Liver (tissue), 9 donors: ENCODE data around the gene ETFA. TPM values are rescaled to one million over a fixed set of nuclear protein-coding genes. Genes with fewer than 3 reads are reported as not detected.

Experiments used
- DNase-seq: peaks from one replicate; pipeline ENCODE4 v3.0.0-alpha.2; 2017; ENCODE audit warnings: low spot score
- H3K27ac ChIP-seq, 2 donors: one replicate each; pipeline ENCODE4 v1.7.0; 2013; ENCODE audit warnings: inconsistent platforms in 2 of 2, low read length in 2 of 2, control low read depth in 1 of 2, low read depth in 1 of 2, mild to moderate bottlenecking in 1 of 2
- H3K27me3 ChIP-seq, 4 donors: one replicate each; pipeline versions ENCODE4 v1.6.1 to v1.7.0; 2013; ENCODE audit warnings: low read length in 3 of 4, inconsistent platforms in 1 of 4, mild to moderate bottlenecking in 1 of 4, moderate library complexity in 1 of 4; ENCODE audit not compliant: control insufficient read depth in 4 of 4, insufficient read depth in 4 of 4
- H3K36me3 ChIP-seq, 4 donors: one replicate each; pipeline versions ENCODE4 v1.6.1 to v1.7.0; 2013; ENCODE audit warnings: low read length in 3 of 4, mild to moderate bottlenecking in 3 of 4, low read depth in 1 of 4, moderate library complexity in 1 of 4; ENCODE audit not compliant: control insufficient read depth in 4 of 4, insufficient read depth in 3 of 4
- H3K4me1 ChIP-seq, 4 donors: one replicate each; pipeline versions ENCODE4 v1.6.1 to v1.7.0; 2013; ENCODE audit warnings: low read length in 3 of 4, mild to moderate bottlenecking in 3 of 4, moderate library complexity in 1 of 4; ENCODE audit not compliant: control insufficient read depth in 4 of 4, insufficient read depth in 4 of 4
- H3K4me3 ChIP-seq, 3 donors: one replicate each; pipeline versions ENCODE4 v1.6.1 to v1.7.0; 2013; ENCODE audit warnings: low read length in 3 of 3, control low read depth in 1 of 3, low read depth in 1 of 3, mild to moderate bottlenecking in 1 of 3
- H3K9ac ChIP-seq, 2 donors: one replicate each; pipeline ENCODE4 v1.7.0; 2013; ENCODE audit warnings: low read length in 2 of 2, mild to moderate bottlenecking in 2 of 2, moderate library complexity in 2 of 2, control low read depth in 1 of 2, low read depth in 1 of 2
- H3K9me3 ChIP-seq, 4 donors: one replicate each; pipeline versions ENCODE4 v1.6.1 to v1.7.0; 2013; ENCODE audit warnings: low read length in 3 of 4; ENCODE audit not compliant: control insufficient read depth in 4 of 4
- EGR1 ChIP-seq, 2 donors: IDR thresholded peaks; 2 replicates each; pipeline ENCODE4 v1.6.1; 2016 to 2018; ENCODE audit warnings: antibody characterized with exemption in 2 of 2, low read depth in 2 of 2
- FOXA1 ChIP-seq: IDR thresholded peaks from 2 replicates; pipeline ENCODE4 v1.6.1; 2016; ENCODE audit warnings: antibody characterized with exemption
- FOXA2 ChIP-seq: IDR thresholded peaks from 2 replicates; pipeline ENCODE4 v1.6.1; 2016; ENCODE audit warnings: antibody characterized with exemption
- GABPA ChIP-seq, 2 donors: IDR thresholded peaks in 1 of 2; conservative IDR thresholded peaks in 1 of 2; 2 replicates each; pipeline ENCODE4 v1.6.1; 2016; ENCODE audit warnings: antibody characterized with exemption in 2 of 2, mild to moderate bottlenecking in 1 of 2, moderate library complexity in 1 of 2
- HNF4A ChIP-seq, 2 donors: conservative IDR thresholded peaks; 2 replicates each; pipeline ENCODE4 v1.6.1; 2016; ENCODE audit warnings: antibody characterized with exemption in 2 of 2, mild to moderate bottlenecking in 2 of 2
- HNF4G ChIP-seq: IDR thresholded peaks from 2 replicates; pipeline ENCODE4 v1.6.1; 2016; ENCODE audit warnings: antibody characterized with exemption
- JUND ChIP-seq, 2 donors: IDR thresholded peaks; 2 replicates each; pipeline ENCODE4 v1.6.1; 2016; ENCODE audit warnings: antibody characterized with exemption in 2 of 2
- NR2F2 ChIP-seq: IDR thresholded peaks from 2 replicates; pipeline ENCODE4 v1.6.1; 2016; ENCODE audit warnings: antibody characterized with exemption
- RAD21 ChIP-seq, 2 donors: IDR thresholded peaks; 2 replicates each; pipeline ENCODE4 v1.6.1; 2016; ENCODE audit warnings: antibody characterized with exemption in 2 of 2, mild to moderate bottlenecking in 2 of 2
- RXRA ChIP-seq, 2 donors: IDR thresholded peaks; 2 replicates each; pipeline ENCODE4 v1.6.1; 2017 to 2018; ENCODE audit warnings: antibody characterized with exemption in 2 of 2, mild to moderate bottlenecking in 1 of 2
- SP1 ChIP-seq: IDR thresholded peaks from 2 replicates; pipeline ENCODE4 v1.6.1; 2018; ENCODE audit warnings: antibody characterized with exemption, mild to moderate bottlenecking
- TAF1 ChIP-seq: conservative IDR thresholded peaks from 2 replicates; pipeline ENCODE4 v1.6.1; 2016; ENCODE audit warnings: antibody characterized with exemption, mild to moderate bottlenecking
- YY1 ChIP-seq: IDR thresholded peaks from 2 replicates; pipeline ENCODE4 v1.6.1; 2016; ENCODE audit warnings: antibody characterized with exemption, mild to moderate bottlenecking
- WGBS: extraction: QIAGEN DNeasy Blood & Tissue Kit; methylation state at CpG from one replicate; pipeline ENCODE4 v1.1.7; 2013; 5-methylcytosine and 5-hydroxymethylcytosine counted together
- polyA plus RNA-seq, 2 donors: library from polyadenylated mRNA; stranded (reverse) in 1 of 2; unstranded in 1 of 2; fragments of 200-250 nt in 1 of 2; fragments of >200 nt in 1 of 2; fragmentation: Nextera tagmentation in 1 of 2; extraction: Ambion mirVana in 1 of 2; gene quantifications; one replicate each; pipeline versions ENCODE4 v1.2.1 to v1.2.3, GENCODE V29; 2013 to 2015
- total RNA-seq, 2 donors: library from RNA; depleted of rRNA; stranded (reverse); fragments of >200 nt; gene quantifications; one replicate each; pipeline ENCODE4 v1.2.3, GENCODE V29; 2014
- TF ChIP-seq, protein P1 (sequence below): fragments of 150-350 bp; IDR thresholded peaks from 2 replicates; pipeline ENCODE4 v1.5.1; 2017; ENCODE audit warnings: improper control_type of control experiment, low read depth, low read length; ENCODE audit not compliant: missing input control
- TF ChIP-seq, protein P2 (sequence below): IDR thresholded peaks from 2 replicates; pipeline ENCODE4 v1.6.1; 2016; ENCODE audit warnings: antibody characterized with exemption
- TF ChIP-seq, protein P3 (sequence below): IDR thresholded peaks from 2 replicates; pipeline ENCODE4 v1.6.1; 2016; ENCODE audit warnings: antibody characterized with exemption
- TF ChIP-seq, protein P4 (sequence below): IDR thresholded peaks from 2 replicates; pipeline ENCODE4 v1.6.1; 2016; ENCODE audit warnings: antibody characterized with exemption, mild to moderate bottlenecking
- TF ChIP-seq, protein P5 (sequence below): IDR thresholded peaks from 2 replicates; pipeline ENCODE4 v1.6.1; 2016; ENCODE audit warnings: antibody characterized with exemption
- donor health status: healthy.
- donor health status: healthy.
- donor health status: healthy.
- donor health status: healthy.
- donor health status: healthy.

Gene ETFA
- total and polyA plus RNA-seq, 4 donors: 92.6 to 342 (median 289) TPM

DNA sequence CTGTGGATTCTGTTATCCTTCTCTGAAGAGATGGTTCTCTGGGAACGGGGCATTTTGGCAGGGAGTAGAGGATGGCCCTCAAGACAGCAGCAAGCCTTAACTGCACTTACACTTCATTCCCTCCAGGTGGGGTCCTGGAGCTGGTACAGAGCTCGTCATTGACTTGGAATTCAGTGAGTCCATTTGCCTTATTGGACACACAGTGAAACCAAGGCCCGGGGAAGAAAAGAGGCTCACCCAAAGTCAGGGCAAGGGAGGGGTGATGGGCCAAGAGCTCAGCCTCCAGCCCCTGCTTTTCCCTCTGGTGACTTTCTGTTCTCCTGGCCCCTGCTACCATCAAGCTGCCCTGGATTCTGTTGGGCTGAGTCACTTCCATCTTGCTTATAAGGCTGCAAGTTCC is 125.6 kb downstream of the ETFA start:
- Histone ChIP-seq H3K9ac (no peak overlapping the region), H3K36me3 (no peaks in the 10 kb centered on the region), H3K4me3 (no peak overlapping the region), H3K4me1 (peaks cover 0 to 3% (median 2%) of the 10 kb centered on the region in 4 donors), H3K27ac (no peak overlapping the region), H3K9me3 (no peaks in the 10 kb centered on the region), H3K27me3 (no peaks in the 10 kb centered on the region)
- TF ChIP-seq RAD21 (IDR thresholded peaks at IDR 0.05) (peak; percentile 36 to 66), FOXA2 (no peak)
- TF ChIP-seq, protein P1, sequence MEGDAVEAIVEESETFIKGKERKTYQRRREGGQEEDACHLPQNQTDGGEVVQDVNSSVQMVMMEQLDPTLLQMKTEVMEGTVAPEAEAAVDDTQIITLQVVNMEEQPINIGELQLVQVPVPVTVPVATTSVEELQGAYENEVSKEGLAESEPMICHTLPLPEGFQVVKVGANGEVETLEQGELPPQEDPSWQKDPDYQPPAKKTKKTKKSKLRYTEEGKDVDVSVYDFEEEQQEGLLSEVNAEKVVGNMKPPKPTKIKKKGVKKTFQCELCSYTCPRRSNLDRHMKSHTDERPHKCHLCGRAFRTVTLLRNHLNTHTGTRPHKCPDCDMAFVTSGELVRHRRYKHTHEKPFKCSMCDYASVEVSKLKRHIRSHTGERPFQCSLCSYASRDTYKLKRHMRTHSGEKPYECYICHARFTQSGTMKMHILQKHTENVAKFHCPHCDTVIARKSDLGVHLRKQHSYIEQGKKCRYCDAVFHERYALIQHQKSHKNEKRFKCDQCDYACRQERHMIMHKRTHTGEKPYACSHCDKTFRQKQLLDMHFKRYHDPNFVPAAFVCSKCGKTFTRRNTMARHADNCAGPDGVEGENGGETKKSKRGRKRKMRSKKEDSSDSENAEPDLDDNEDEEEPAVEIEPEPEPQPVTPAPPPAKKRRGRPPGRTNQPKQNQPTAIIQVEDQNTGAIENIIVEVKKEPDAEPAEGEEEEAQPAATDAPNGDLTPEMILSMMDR: peak; percentile 35
- WGBS: 54% methylated on average over 3 of the region's 3 CpGs
- no peak for DNase-seq

DNA sequence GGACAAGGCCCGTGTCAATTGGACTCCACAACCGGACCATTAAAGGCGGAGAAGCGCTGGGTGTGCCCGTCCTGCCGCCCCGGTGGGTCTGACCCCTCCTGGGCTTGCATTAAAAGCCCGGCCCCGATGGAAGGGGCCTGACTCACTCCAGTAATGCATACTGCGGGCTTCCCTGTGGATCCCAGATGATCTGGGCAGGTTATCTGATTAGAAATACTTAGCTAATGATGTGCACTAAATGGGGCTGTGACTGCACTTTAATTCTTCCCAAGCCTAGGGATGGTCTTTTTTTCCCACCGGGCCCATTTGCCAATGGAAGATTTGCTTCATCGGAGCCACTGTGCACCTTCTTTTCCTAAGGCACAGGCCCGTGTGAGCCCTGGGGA is 126.6 kb downstream of the ETFA start:
- H3K9me3 ChIP-seq: no peaks in the 10 kb centered on the region
- H3K4me3 ChIP-seq: no peak overlapping the region
- H3K27ac ChIP-seq: no peak overlapping the region
- no peak for DNase-seq
- no peaks in the 10 kb centered on the region for H3K36me3 ChIP-seq
- no peaks in the 10 kb centered on the region for H3K4me1 ChIP-seq
- no peak overlapping the region for H3K9ac ChIP-seq
- no peaks in the 10 kb centered on the region for H3K27me3 ChIP-seq
- 80% methylated on average over 13 of the region's 13 CpGs for WGBS
- TF ChIP-seq JUND (IDR thresholded peaks at IDR 0.05) (no peak), TAF1 (no peak), FOXA1 (no peak), RXRA (IDR thresholded peaks at IDR 0.05) (no peak), HNF4G (no peak), RAD21 (IDR thresholded peaks at IDR 0.05) (no peak), YY1 (no peak), EGR1 (IDR thresholded peaks at IDR 0.05; ENCODE audit: low read depth in 2 of 2) (no peak), FOXA2 (no peak), HNF4A (conservative IDR thresholded peaks at IDR 0.05) (no peak), NR2F2 (no peak), SP1 (no peak), GABPA (IDR thresholded peaks at IDR 0.05 in 1 of 2, conservative IDR thresholded peaks at IDR 0.05 in 1 of 2) (no peak)
- TF ChIP-seq, protein P2, sequence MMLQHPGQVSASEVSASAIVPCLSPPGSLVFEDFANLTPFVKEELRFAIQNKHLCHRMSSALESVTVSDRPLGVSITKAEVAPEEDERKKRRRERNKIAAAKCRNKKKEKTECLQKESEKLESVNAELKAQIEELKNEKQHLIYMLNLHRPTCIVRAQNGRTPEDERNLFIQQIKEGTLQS: no peak
- TF ChIP-seq, protein P3, sequence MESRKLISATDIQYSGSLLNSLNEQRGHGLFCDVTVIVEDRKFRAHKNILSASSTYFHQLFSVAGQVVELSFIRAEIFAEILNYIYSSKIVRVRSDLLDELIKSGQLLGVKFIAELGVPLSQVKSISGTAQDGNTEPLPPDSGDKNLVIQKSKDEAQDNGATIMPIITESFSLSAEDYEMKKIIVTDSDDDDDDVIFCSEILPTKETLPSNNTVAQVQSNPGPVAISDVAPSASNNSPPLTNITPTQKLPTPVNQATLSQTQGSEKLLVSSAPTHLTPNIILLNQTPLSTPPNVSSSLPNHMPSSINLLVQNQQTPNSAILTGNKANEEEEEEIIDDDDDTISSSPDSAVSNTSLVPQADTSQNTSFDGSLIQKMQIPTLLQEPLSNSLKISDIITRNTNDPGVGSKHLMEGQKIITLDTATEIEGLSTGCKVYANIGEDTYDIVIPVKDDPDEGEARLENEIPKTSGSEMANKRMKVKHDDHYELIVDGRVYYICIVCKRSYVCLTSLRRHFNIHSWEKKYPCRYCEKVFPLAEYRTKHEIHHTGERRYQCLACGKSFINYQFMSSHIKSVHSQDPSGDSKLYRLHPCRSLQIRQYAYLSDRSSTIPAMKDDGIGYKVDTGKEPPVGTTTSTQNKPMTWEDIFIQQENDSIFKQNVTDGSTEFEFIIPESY: no peak
- TF ChIP-seq, protein P4, sequence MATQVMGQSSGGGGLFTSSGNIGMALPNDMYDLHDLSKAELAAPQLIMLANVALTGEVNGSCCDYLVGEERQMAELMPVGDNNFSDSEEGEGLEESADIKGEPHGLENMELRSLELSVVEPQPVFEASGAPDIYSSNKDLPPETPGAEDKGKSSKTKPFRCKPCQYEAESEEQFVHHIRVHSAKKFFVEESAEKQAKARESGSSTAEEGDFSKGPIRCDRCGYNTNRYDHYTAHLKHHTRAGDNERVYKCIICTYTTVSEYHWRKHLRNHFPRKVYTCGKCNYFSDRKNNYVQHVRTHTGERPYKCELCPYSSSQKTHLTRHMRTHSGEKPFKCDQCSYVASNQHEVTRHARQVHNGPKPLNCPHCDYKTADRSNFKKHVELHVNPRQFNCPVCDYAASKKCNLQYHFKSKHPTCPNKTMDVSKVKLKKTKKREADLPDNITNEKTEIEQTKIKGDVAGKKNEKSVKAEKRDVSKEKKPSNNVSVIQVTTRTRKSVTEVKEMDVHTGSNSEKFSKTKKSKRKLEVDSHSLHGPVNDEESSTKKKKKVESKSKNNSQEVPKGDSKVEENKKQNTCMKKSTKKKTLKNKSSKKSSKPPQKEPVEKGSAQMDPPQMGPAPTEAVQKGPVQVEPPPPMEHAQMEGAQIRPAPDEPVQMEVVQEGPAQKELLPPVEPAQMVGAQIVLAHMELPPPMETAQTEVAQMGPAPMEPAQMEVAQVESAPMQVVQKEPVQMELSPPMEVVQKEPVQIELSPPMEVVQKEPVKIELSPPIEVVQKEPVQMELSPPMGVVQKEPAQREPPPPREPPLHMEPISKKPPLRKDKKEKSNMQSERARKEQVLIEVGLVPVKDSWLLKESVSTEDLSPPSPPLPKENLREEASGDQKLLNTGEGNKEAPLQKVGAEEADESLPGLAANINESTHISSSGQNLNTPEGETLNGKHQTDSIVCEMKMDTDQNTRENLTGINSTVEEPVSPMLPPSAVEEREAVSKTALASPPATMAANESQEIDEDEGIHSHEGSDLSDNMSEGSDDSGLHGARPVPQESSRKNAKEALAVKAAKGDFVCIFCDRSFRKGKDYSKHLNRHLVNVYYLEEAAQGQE: no peak
- TF ChIP-seq, protein P1: no peak
- TF ChIP-seq, protein P5, sequence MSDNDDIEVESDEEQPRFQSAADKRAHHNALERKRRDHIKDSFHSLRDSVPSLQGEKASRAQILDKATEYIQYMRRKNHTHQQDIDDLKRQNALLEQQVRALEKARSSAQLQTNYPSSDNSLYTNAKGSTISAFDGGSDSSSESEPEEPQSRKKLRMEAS: no peak
